ENCODE measurements around the gene PTCH1.

DNA sequence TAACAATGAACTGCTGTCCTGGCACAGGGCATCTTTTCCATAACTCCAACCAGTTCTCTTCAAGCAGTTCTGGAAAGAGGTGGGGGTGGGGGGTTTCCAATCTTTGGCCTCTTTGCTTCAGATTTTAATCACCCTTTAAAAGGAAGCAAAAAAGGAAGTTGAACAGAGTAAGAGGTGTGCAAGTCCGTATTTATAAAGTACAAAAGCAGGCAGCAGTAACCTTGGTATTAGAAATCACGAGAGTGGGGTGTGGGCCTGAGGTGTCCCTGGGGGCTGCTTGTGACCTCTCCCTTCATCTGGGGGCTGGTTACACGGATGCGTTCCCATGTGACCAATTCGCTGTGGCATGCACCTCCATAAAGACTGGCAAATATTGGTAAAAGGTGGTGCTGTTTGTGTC is 70.5 kb downstream of the PTCH1 start:
- TF ChIP-seq, protein P1, sequence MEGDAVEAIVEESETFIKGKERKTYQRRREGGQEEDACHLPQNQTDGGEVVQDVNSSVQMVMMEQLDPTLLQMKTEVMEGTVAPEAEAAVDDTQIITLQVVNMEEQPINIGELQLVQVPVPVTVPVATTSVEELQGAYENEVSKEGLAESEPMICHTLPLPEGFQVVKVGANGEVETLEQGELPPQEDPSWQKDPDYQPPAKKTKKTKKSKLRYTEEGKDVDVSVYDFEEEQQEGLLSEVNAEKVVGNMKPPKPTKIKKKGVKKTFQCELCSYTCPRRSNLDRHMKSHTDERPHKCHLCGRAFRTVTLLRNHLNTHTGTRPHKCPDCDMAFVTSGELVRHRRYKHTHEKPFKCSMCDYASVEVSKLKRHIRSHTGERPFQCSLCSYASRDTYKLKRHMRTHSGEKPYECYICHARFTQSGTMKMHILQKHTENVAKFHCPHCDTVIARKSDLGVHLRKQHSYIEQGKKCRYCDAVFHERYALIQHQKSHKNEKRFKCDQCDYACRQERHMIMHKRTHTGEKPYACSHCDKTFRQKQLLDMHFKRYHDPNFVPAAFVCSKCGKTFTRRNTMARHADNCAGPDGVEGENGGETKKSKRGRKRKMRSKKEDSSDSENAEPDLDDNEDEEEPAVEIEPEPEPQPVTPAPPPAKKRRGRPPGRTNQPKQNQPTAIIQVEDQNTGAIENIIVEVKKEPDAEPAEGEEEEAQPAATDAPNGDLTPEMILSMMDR (IDR thresholded peaks at IDR 0.05 in 4 of 5, conservative IDR thresholded peaks at IDR 0.05 in 1 of 5): no peak
- no peak for TF ChIP-seq POLR2A (IDR thresholded peaks at IDR 0.05)
